Measurements from ENCODE around the gene WEE2. TPM values are rescaled to one million over a fixed set of nuclear protein-coding genes. Genes with fewer than 3 reads are reported as not detected.
A peak's percentile ranks its signal among the peaks of the same experiment; 100 is the strongest.

Gene WEE2
- total RNA-seq, 2 donors from 2014 or later, result not detected

DNA sequence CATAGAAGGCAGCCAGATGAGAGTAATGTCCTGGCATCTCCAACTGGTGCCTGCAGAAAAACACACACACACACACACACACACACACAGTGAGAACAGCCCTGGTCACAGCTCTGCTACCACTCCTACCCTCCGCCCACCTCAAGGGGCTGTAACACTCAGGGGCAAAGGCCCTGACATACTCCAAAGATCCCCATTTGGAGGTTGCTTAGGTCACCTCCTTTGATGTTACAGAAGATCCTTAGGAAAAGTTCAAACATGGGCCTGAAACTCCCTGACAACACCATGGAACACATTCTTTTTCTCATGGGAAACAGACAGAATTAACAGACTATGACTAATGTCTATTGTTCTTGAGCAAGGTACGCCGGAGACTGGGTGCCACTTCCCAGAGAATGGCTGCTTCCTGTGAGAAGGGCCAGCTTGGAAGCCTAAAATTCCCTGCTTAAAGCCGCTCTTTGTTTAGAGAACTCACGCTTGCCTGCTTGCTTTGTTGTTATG is 33.9 kb upstream of the WEE2 start:
- H3K27me3 ChIP-seq, result no peaks in the 10 kb centered on the region
- H3K9ac ChIP-seq (ENCODE audit: low read depth in 2 of 2, low read length in 2 of 2), result no peak overlapping the region
- no peak overlapping the region for H3K27ac ChIP-seq
- no peaks in the 10 kb centered on the region for H3K36me3 ChIP-seq
- no peak overlapping the region for H3K4me3 ChIP-seq
- H3K4me1 ChIP-seq, result no peaks in the 10 kb centered on the region
- intact Hi-C loops (cut with DNase I), result no loop called here
- no peaks in the 10 kb centered on the region for H3K9me3 ChIP-seq
- DNase-seq, result no peak
- TF ChIP-seq, protein P1, sequence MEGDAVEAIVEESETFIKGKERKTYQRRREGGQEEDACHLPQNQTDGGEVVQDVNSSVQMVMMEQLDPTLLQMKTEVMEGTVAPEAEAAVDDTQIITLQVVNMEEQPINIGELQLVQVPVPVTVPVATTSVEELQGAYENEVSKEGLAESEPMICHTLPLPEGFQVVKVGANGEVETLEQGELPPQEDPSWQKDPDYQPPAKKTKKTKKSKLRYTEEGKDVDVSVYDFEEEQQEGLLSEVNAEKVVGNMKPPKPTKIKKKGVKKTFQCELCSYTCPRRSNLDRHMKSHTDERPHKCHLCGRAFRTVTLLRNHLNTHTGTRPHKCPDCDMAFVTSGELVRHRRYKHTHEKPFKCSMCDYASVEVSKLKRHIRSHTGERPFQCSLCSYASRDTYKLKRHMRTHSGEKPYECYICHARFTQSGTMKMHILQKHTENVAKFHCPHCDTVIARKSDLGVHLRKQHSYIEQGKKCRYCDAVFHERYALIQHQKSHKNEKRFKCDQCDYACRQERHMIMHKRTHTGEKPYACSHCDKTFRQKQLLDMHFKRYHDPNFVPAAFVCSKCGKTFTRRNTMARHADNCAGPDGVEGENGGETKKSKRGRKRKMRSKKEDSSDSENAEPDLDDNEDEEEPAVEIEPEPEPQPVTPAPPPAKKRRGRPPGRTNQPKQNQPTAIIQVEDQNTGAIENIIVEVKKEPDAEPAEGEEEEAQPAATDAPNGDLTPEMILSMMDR (IDR thresholded peaks at IDR 0.05), result no peak

DNA sequence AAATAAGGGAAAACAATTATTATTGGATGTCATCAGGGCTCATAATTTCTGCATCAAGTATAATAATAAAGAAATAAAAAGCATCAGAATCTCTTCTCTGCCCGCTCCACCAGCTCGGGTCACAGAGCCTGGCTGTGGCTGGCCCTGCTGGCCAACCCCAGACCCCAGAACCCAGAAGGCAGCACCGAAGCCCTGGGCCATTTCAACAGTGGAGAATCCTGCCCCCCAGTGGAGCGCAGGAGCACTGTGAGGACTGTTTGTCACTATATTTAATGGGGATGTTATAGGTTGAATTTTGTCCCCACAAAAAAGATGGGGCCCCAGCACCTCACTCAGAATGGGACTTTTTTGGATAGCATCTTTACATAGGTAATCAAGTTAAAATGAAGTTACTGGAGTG is 33.5 kb upstream of the WEE2 start:
- TF ChIP-seq, protein P1 (IDR thresholded peaks at IDR 0.05), result peak; percentile 20
- DNase-seq, result no peak

GRCh38 chr7:141675436-141676215 is 32.5 kb upstream of the WEE2 start:
- Histone ChIP-seq H3K27me3 (no peaks in the 10 kb centered on the region), H3K36me3 (no peaks in the 10 kb centered on the region), H3K27ac (no peak overlapping the region), H3K9me3 (no peaks in the 10 kb centered on the region), H3K4me3 (no peak overlapping the region), H3K4me1 (no peaks in the 10 kb centered on the region), H3K9ac (ENCODE audit: low read depth in 2 of 2, low read length in 2 of 2) (no peak overlapping the region)
- intact Hi-C loops (cut with DNase I), result no loop called here
- TF ChIP-seq, protein P1 (IDR thresholded peaks at IDR 0.05), result no peak
- DNase-seq, result no peak

More for the DNA sequence above, 33.5 kb upstream of the WEE2 start:
- H3K9me3 ChIP-seq, result no peaks in the 10 kb centered on the region
- no peak overlapping the region for H3K4me3 ChIP-seq
- no peak overlapping the region for H3K27ac ChIP-seq
- H3K4me1 ChIP-seq, result no peaks in the 10 kb centered on the region
- no peaks in the 10 kb centered on the region for H3K27me3 ChIP-seq
- no peak overlapping the region for H3K9ac ChIP-seq (ENCODE audit: low read depth in 2 of 2, low read length in 2 of 2)
- no peaks in the 10 kb centered on the region for H3K36me3 ChIP-seq
- intact Hi-C loops (cut with DNase I), result no loop called here

GRCh38 chr7:141676618-141677017 is 31.5 kb upstream of the WEE2 start:
- H3K4me3 ChIP-seq, result no peak overlapping the region
- no peaks in the 10 kb centered on the region for H3K4me1 ChIP-seq
- no peak overlapping the region for H3K9ac ChIP-seq (ENCODE audit: low read depth in 2 of 2, low read length in 2 of 2)

GRCh38 chr7:141679014-141679413 is 29.1 kb upstream of the WEE2 start:
- no peaks in the 10 kb centered on the region for H3K36me3 ChIP-seq
- no peak overlapping the region for H3K4me3 ChIP-seq
- TF ChIP-seq, protein P1 (IDR thresholded peaks at IDR 0.05), result no peak
- intact Hi-C loops (cut with DNase I), result no loop called here
- DNase-seq, result no peak
- H3K9me3 ChIP-seq, result no peaks in the 10 kb centered on the region
- H3K27ac ChIP-seq, result no peak overlapping the region
- no peaks in the 10 kb centered on the region for H3K4me1 ChIP-seq
- no peaks in the 10 kb centered on the region for H3K27me3 ChIP-seq
- no peak overlapping the region for H3K9ac ChIP-seq (ENCODE audit: low read depth in 2 of 2, low read length in 2 of 2)

More at GRCh38 chr7:141676618-141677017, 31.5 kb upstream of the WEE2 start:
- no peak overlapping the region for H3K27ac ChIP-seq
- no peaks in the 10 kb centered on the region for H3K9me3 ChIP-seq
- TF ChIP-seq, protein P1 (IDR thresholded peaks at IDR 0.05), result no peak
- intact Hi-C loops (cut with DNase I), result no loop called here
- no peaks in the 10 kb centered on the region for H3K36me3 ChIP-seq
- DNase-seq, result no peak
- no peaks in the 10 kb centered on the region for H3K27me3 ChIP-seq
